Motor neuron (in vitro differentiated cells): ENCODE data around the gene MEIKIN. TPM values are rescaled to one million over a fixed set of nuclear protein-coding genes. Genes with fewer than 3 reads are reported as not detected.
"Not testable (repeated sequence)": the region's sequence is repeated elsewhere in the genome, so short reads cannot be mapped to it uniquely, and the experiment has no call there.

ENCODE experiments used
- ATAC-seq, 8 experiments: fragments of 200-7000 bp; cut with Tn5 transposase; replicated peaks in 6 of 8; 2 replicates each; pipeline ENCODE4 v1.8.0; 2021; ENCODE audit warnings: mild to moderate bottlenecking in 8 of 8, moderate library complexity in 8 of 8
- H3K27ac ChIP-seq, 2 donors: fragments of 250-450 bp; sonication (Bioruptor Pico); 2 replicates each; pipeline ENCODE4 v1.9.0; 2021; ENCODE audit warnings: antibody characterized with exemption in 2 of 2, mild to moderate bottlenecking in 2 of 2, moderate library complexity in 1 of 2
- H3K4me1 ChIP-seq, 2 donors: fragments of 250-450 bp; sonication (Bioruptor Pico); replicated peaks in 1 of 2; 2 replicates each; pipeline ENCODE4 v1.6.1; 2021; ENCODE audit warnings: antibody characterized with exemption in 2 of 2, mild to moderate bottlenecking in 2 of 2, moderate library complexity in 1 of 2
- H3K4me3 ChIP-seq, 5 donors: fragments of 250-450 bp; sonication (Bioruptor Pico); 2 replicates each; pipeline ENCODE4 v1.9.0; 2021; ENCODE audit warnings: antibody characterized with exemption in 5 of 5, mild to moderate bottlenecking in 5 of 5, moderate library complexity in 4 of 5
- WGBS, 10 experiments: fragments of 450-650 bp; shearing (Covaris generic); methylation state at CpG; one replicate each; pipeline ENCODE4 v1.0.0; 2022; 5-methylcytosine and 5-hydroxymethylcytosine counted together
- in situ Hi-C, 9 experiments: fragments of 400-800 bp; cut with MboI; loops; one replicate each; pipeline ENCODE4 v1.15.0; 2021; ENCODE audit warnings: low sequenced_read_pairs in 9 of 9, low pct_unique_long_range_greater_than_20kb in 2 of 9; ENCODE audit not compliant: unreplicated experiment in 9 of 9
- total RNA-seq, 8 experiments: library from RNA; unstranded; fragments of 300-600 nt; gene quantifications; 2 replicates each; pipeline versions ENCODE4 v1.2.3 to v1.2.4, GENCODE V29; 2022

The MEIKIN gene
- total RNA-seq, 8 experiments from 2014 or later: not detected

GRCh38 chr5:131786900-131787692 lies 158.4 kb downstream of the MEIKIN start:
- ATAC-seq: no peak
- Histone ChIP-seq H3K27ac (no peak overlapping the region), H3K4me3 (no peak overlapping the region), H3K4me1 (no peaks in the 10 kb centered on the region)
- in situ Hi-C loops: no loop called here
- 17 to 100% (median 98%) methylated on average over 1 to 4 of the region's 4 CpGs; no CpG with 5 or more reads in 2 of the 10 experiments for WGBS, 10 experiments

GRCh38 chr5:131786036-131786435 lies 159.4 kb downstream of the MEIKIN start:
- in situ Hi-C loops: no loop called here
- no peaks in the 10 kb centered on the region for H3K4me1 ChIP-seq
- H3K4me3 ChIP-seq: no peak overlapping the region
- H3K27ac ChIP-seq: no peak overlapping the region
- ATAC-seq: no peak
- 83 to 100% (median 100%) methylated on average over 1 of the region's 1 CpG; no CpG with 5 or more reads in 2 of the 10 experiments for WGBS, 10 experiments

GRCh38 chr5:131783874-131784273 lies 161.6 kb downstream of the MEIKIN start:
- no peak overlapping the region for H3K4me3 ChIP-seq
- WGBS, 10 experiments: 43 to 100% (median 90%) methylated on average over 1 of the region's 1 CpG; no CpG with 5 or more reads in 1 of the 10 experiments
- in situ Hi-C loops: no loop called here
- no peak overlapping the region for H3K27ac ChIP-seq
- no peak for ATAC-seq
- no peaks in the 10 kb centered on the region for H3K4me1 ChIP-seq

GRCh38 chr5:131783357-131783756 lies 162.1 kb downstream of the MEIKIN start:
- Histone ChIP-seq H3K27ac (no peak overlapping the region), H3K4me3 (no peak overlapping the region), H3K4me1 (no peaks in the 10 kb centered on the region)
- no peak for ATAC-seq
- in situ Hi-C loops: no loop called here
- 0 to 100% (median 84%) methylated on average over 1 of the region's 1 CpG for WGBS, 10 experiments

GRCh38 chr5:131782717-131783116 lies 162.7 kb downstream of the MEIKIN start:
- 85 to 100% (median 99%) methylated on average over 1 to 11 of the region's 11 CpGs; no CpG with 5 or more reads in 2 of the 10 experiments for WGBS, 10 experiments

GRCh38 chr5:131778141-131778540 lies 167.3 kb downstream of the MEIKIN start:
- H3K27ac ChIP-seq, ATAC-seq, H3K4me1 ChIP-seq, H3K4me3 ChIP-seq, in situ Hi-C loops: not testable (repeated sequence)
- no CpG with 5 or more reads among the region's 1 CpG for WGBS, 10 experiments

More at GRCh38 chr5:131782717-131783116, 162.7 kb downstream of the MEIKIN start:
- H3K27ac ChIP-seq: no peak overlapping the region
- ATAC-seq: no peak
- no peak overlapping the region for H3K4me3 ChIP-seq
- in situ Hi-C loops: no loop called here
- H3K4me1 ChIP-seq: no peaks in the 10 kb centered on the region

GRCh38 chr5:131776450-131776849 lies 169.0 kb downstream of the MEIKIN start:
- H3K4me1 ChIP-seq: no peaks in the 10 kb centered on the region
- WGBS, 10 experiments: 20 to 100% (median 86%) methylated on average over 1 of the region's 1 CpG; no CpG with 5 or more reads in 4 of the 10 experiments
- H3K27ac ChIP-seq: no peak overlapping the region
- no peak overlapping the region for H3K4me3 ChIP-seq
- ATAC-seq: peak in 1 of 8 experiments; percentile 45
- in situ Hi-C loops: no loop called here

- Histone ChIP-seq H3K4me3 (no peak overlapping the region), H3K4me1 (no peaks in the 10 kb centered on the region), H3K27ac (no peak overlapping the region)
- in situ Hi-C loops: no loop called here
- WGBS, 10 experiments: 0 to 100% (median 92%) methylated on average over 1 to 4 of the region's 4 CpGs
- peak in 1 of 8 experiments; percentile 97 for ATAC-seq
These were observed 170.7 kb downstream of the MEIKIN start for GRCh38 chr5:131774652-131775367.

GRCh38 chr5:131773805-131774204 lies 171.7 kb downstream of the MEIKIN start:
- ATAC-seq: no peak
- no peak overlapping the region for H3K4me3 ChIP-seq
- WGBS, 10 experiments: 88 to 100% (median 97%) methylated on average over 1 to 2 of the region's 2 CpGs; no CpG with 5 or more reads in 4 of the 10 experiments
- in situ Hi-C loops: no loop called here
- H3K4me1 ChIP-seq: no peaks in the 10 kb centered on the region
- no peak overlapping the region for H3K27ac ChIP-seq

GRCh38 chr5:131771692-131772091 lies 173.8 kb downstream of the MEIKIN start:
- H3K4me1 ChIP-seq: no peaks in the 10 kb centered on the region
- in situ Hi-C loops: no loop called here

GRCh38 chr5:131769961-131770360 lies 175.5 kb downstream of the MEIKIN start:
- in situ Hi-C loops: no loop called here
- H3K4me1 ChIP-seq: no peaks in the 10 kb centered on the region
- H3K4me3 ChIP-seq: no peak overlapping the region
- no peak overlapping the region for H3K27ac ChIP-seq
- peak in 3 of 8 experiments; percentile 30 to 81 (median 45) for ATAC-seq
- 80 to 100% (median 100%) methylated on average over 1 of the region's 1 CpG; no CpG with 5 or more reads in 5 of the 10 experiments for WGBS, 10 experiments

More at GRCh38 chr5:131771692-131772091, 173.8 kb downstream of the MEIKIN start:
- ATAC-seq: no peak
- Histone ChIP-seq H3K27ac (no peak overlapping the region), H3K4me3 (no peak overlapping the region)
- WGBS, 10 experiments: 88 to 100% (median 97%) methylated on average over 1 to 4 of the region's 4 CpGs; no CpG with 5 or more reads in 1 of the 10 experiments

GRCh38 chr5:131769336-131769735 lies 176.1 kb downstream of the MEIKIN start:
- no peak for ATAC-seq
- H3K4me3 ChIP-seq: no peak overlapping the region
- no peak overlapping the region for H3K27ac ChIP-seq
- in situ Hi-C loops: no loop called here
- no peaks in the 10 kb centered on the region for H3K4me1 ChIP-seq
- 80 to 100% (median 100%) methylated on average over 1 of the region's 1 CpG; no CpG with 5 or more reads in 4 of the 10 experiments for WGBS, 10 experiments

- ATAC-seq: no peak
- Histone ChIP-seq H3K27ac (no peak overlapping the region), H3K4me3 (no peak overlapping the region), H3K4me1 (no peaks in the 10 kb centered on the region)
- in situ Hi-C loops: no loop called here
These were observed 177.6 kb downstream of the MEIKIN start for GRCh38 chr5:131767891-131768290.
